ENCODE data around the gene MAP3K20. TPM values are rescaled to one million over a fixed set of nuclear protein-coding genes. Genes with fewer than 3 reads are reported as not detected.

MAP3K20 gene
- total RNA-seq, 1 experiment from 2014 or later, result 15.2 TPM

GRCh38 chr2:173059971-173060461 lies 15.6 kb upstream of the MAP3K20 start (continued):
- TF ChIP-seq ARID4B (CRISPR knock-in tag; IDR thresholded peaks at IDR 0.05; ENCODE audit: borderline replicate concordance), result no peak

- Mint-ChIP-seq H3K27ac (no peak overlapping the region), H3K4me3 (no peak overlapping the region), H3K4me1 (peaks cover 7% of the 10 kb centered on the region), H3K9me3 (peaks cover 9% of the 10 kb centered on the region), H3K36me3 (no peaks in the 10 kb centered on the region), H3K27me3 (ENCODE audit: low read depth) (no peaks in the 10 kb centered on the region)
- CTCF ChIA-PET, result no interaction called here
- POLR2A ChIA-PET, result interaction anchor here (0.7 kb wide), 1 partner anchor 87 kb away, joined by 6 read pairs; no protein-coding TSS in a partner anchor
- no peak for ATAC-seq
- TF ChIP-seq AFF4 (CRISPR knock-in tag; IDR thresholded peaks at IDR 0.05; ENCODE audit: borderline replicate concordance) (no peak), SMAD4 (CRISPR knock-in tag; IDR thresholded peaks at IDR 0.05) (no peak), JUN (CRISPR knock-in tag; IDR thresholded peaks at IDR 0.05) (no peak), NR2C2 (CRISPR knock-in tag; IDR thresholded peaks at IDR 0.05) (no peak), CTCF (IDR thresholded peaks at IDR 0.05) (no peak), ZNF671 (CRISPR knock-in tag; IDR thresholded peaks at IDR 0.05) (no peak), ZNF121 (CRISPR knock-in tag; IDR thresholded peaks at IDR 0.05) (no peak), E2F5 (CRISPR knock-in tag; IDR thresholded peaks at IDR 0.05) (no peak), NFYB (CRISPR knock-in tag; conservative IDR thresholded peaks at IDR 0.05; ENCODE audit: low read depth) (no peak), CREM (CRISPR knock-in tag; IDR thresholded peaks at IDR 0.05) (no peak), AR (CRISPR knock-in tag; IDR thresholded peaks at IDR 0.05) (no peak), ZNF138 (CRISPR knock-in tag; conservative IDR thresholded peaks at IDR 0.05) (no peak), HMGXB4 (CRISPR knock-in tag; IDR thresholded peaks at IDR 0.05) (no peak), ZSCAN18 (CRISPR knock-in tag; IDR thresholded peaks at IDR 0.05) (no peak), USF2 (CRISPR knock-in tag; IDR thresholded peaks at IDR 0.05) (no peak), PRRX2 (CRISPR knock-in tag; IDR thresholded peaks at IDR 0.05) (no peak)
- DNase-seq (ENCODE audit: low spot score), result no peak
Measured at GRCh38 chr2:173062801-173063200, 12.8 kb upstream of the MAP3K20 start.

Measured in WTC11 (cell line).